Stimulated activated naive CD8-positive, alpha-beta T cell treated with anti-CD3 and anti-CD28 coated beads, Interleukin-15, amount 100 ng/mL, for 72 hours (primary cell): ENCODE results near the gene PHC2.

ENCODE experiments used
- ATAC-seq: fragments of 150-1000 bp; cut with Tn5 transposase; 2 replicates; pipeline ENCODE4 v1.10.0; 2021; ENCODE audit warnings: mild to moderate bottlenecking, moderate library complexity
- DNase-seq, 2 donors: peaks; one replicate each; pipeline ENCODE4 v3.0.0; 2021 to 2022
- H3K27ac Mint-ChIP-seq, 2 donors: one replicate each; pipeline ENCODE4 v1.8.0; 2022; ENCODE audit warnings: mild to moderate bottlenecking in 2 of 2, mixed read lengths in 2 of 2, moderate library complexity in 2 of 2
- H3K27me3 Mint-ChIP-seq: one replicate; pipeline ENCODE4 v1.8.0; 2022; ENCODE audit warnings: mixed read lengths
- H3K4me1 Mint-ChIP-seq: one replicate; pipeline ENCODE4 v1.8.0; 2022; ENCODE audit warnings: mild to moderate bottlenecking, mixed read lengths
- H3K4me3 Mint-ChIP-seq, 2 donors: one replicate each; pipeline ENCODE4 v1.8.0; 2022; ENCODE audit warnings: mild to moderate bottlenecking in 2 of 2, mixed read lengths in 2 of 2, moderate library complexity in 1 of 2
- H3K9me3 Mint-ChIP-seq, 2 donors: one replicate each; pipeline ENCODE4 v1.8.0; 2022; ENCODE audit warnings: mixed read lengths in 2 of 2

The PHC2 gene

DNA sequence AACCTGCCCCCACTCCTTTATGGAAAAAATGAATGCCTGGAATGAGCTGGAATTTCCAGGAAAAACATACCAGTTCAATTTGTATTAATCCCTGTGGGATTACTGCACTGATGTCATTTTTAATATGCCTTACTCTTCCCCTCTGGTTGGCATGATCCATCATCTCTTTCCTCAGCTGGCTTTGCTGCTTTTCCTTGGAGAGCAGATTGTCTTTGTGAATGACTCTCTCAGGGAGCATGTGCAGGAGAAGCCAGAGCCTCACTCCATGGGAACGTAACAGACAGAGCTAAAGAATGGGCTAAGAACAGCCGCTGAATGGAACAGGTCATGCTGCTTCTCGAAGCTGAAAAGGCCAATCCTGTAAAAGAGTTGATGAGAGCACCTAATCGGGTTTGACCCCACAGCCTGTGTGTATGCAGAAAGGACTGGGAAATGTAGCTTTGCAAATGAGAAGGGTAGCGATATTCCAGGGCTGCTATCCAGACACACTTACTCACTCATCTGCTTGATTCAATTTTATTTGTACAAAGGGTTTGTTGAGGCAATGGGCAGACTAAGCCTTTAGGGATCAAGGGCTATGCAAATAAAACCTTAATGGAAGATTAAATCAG lies 20.7 kb downstream of the PHC2 start:
- H3K27ac Mint-ChIP-seq, result no peak overlapping the region
- peaks cover 4 to 5% of the 10 kb centered on the region in 2 donors for H3K9me3 Mint-ChIP-seq
- no peaks in the 10 kb centered on the region for H3K4me1 Mint-ChIP-seq
- ATAC-seq (no peak), DNase-seq (no peak)
- H3K4me3 Mint-ChIP-seq, result no peak overlapping the region
- peaks cover 16% of the 10 kb centered on the region for H3K27me3 Mint-ChIP-seq

DNA sequence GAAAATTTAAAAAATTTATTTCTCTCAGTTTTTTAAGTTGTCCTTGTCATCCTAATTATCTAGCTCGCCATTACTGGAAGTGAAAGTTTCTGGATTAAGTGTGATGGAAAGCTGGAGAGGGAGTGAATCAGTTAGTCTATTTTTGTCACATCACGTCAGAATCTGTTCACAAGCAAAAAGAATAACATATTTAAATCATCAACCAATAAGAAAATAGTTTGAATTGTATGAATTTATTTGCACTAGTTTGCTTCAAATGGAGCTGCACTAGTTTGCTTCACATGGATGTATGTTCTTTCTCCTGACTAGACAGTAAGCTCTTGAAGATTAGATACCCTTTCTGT lies 22.8 kb downstream of the PHC2 start:
- ATAC-seq, result no peak
- Mint-ChIP-seq H3K9me3 (no peaks in the 10 kb centered on the region), H3K27me3 (peaks cover 16% of the 10 kb centered on the region), H3K4me3 (no peak overlapping the region), H3K27ac (no peak overlapping the region), H3K4me1 (no peaks in the 10 kb centered on the region)
- DNase-seq, result no peak

DNA sequence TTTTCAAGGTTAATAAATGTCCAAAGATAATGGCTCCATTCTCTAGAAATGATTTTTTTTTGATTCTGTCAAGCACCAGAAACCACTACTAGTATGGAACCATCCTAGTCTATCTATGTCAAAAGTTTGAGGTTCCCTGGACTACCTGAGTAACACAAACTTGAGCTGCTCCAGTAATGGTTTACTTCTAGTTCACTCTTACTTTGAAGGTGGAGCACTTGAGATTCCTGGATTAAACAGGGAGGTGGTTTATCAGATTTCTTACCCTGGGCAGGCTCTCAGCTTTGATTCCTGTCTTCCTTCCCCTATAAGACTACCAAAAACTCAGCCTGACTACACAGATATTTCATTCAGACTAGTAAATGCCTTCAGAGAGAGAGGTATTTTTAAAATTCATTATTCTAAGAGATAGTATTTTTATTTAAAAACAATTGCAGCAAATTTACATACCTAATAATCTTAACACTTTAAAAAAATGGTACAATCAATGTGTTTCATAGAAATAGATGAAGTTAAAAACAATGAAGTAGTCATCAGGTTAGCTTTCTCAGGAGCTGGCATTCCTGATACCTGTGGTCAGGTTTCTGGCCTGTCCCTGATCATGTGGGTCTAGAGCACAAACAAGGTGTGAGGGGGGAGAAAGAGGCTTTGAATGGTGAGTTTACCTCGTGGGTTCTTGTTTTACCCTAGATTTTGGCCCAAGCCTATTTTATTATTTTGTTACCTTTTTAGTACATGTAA lies 23.4 kb downstream of the PHC2 start:
- DNase-seq (no peak), ATAC-seq (no peak)
- Mint-ChIP-seq H3K4me1 (no peaks in the 10 kb centered on the region), H3K9me3 (no peaks in the 10 kb centered on the region), H3K27ac (no peak overlapping the region), H3K27me3 (peaks cover 16% of the 10 kb centered on the region), H3K4me3 (no peak overlapping the region)

DNA sequence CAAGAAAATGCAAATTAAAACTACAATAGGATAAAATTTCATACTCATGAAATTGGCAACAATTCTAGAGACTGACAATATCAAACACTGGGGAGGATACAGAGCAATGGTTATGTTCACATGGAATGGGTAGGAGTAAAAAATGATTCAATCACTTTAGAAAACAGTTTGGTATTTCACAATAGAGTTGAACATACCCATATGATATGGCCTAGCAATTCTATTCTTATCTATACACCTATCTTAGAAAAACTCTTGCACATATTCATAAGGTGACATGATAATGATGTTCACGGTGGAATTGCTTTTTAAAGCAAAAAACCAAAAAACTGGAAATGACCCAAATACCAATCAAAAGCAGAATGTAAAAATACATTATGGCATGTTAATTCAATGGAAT lies 28.7 kb downstream of the PHC2 start:
- peaks cover 10% of the 10 kb centered on the region for H3K4me1 Mint-ChIP-seq
- no peak overlapping the region for H3K27ac Mint-ChIP-seq
- H3K9me3 Mint-ChIP-seq, result no peaks in the 10 kb centered on the region
- no peak overlapping the region for H3K4me3 Mint-ChIP-seq
- DNase-seq (no peak), ATAC-seq (no peak)
- H3K27me3 Mint-ChIP-seq, result peaks cover 8% of the 10 kb centered on the region

DNA sequence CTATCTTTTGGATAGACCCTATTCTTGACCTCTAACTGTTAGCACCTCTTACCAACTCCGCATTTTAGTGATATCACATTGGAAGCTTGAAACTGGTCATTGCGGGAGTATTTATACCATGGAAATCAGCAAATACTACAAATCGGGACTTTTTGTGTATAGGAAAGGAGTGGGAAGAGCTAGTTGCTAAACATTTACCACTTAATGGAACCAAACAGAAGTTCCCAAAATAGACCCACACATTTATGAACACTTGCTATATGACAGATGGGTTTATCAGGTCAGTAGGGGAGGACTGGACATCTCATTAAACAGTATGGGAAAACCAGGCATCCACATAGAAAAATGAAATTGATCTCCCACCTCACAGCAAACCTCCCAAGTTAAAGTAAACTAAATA lies 29.4 kb downstream of the PHC2 start:
- Mint-ChIP-seq H3K9me3 (no peaks in the 10 kb centered on the region), H3K4me3 (no peak overlapping the region), H3K27ac (no peak overlapping the region), H3K27me3 (peaks cover under 1% of the 10 kb centered on the region), H3K4me1 (peaks cover 17% of the 10 kb centered on the region)
- DNase-seq (no peak), ATAC-seq (no peak)

DNA sequence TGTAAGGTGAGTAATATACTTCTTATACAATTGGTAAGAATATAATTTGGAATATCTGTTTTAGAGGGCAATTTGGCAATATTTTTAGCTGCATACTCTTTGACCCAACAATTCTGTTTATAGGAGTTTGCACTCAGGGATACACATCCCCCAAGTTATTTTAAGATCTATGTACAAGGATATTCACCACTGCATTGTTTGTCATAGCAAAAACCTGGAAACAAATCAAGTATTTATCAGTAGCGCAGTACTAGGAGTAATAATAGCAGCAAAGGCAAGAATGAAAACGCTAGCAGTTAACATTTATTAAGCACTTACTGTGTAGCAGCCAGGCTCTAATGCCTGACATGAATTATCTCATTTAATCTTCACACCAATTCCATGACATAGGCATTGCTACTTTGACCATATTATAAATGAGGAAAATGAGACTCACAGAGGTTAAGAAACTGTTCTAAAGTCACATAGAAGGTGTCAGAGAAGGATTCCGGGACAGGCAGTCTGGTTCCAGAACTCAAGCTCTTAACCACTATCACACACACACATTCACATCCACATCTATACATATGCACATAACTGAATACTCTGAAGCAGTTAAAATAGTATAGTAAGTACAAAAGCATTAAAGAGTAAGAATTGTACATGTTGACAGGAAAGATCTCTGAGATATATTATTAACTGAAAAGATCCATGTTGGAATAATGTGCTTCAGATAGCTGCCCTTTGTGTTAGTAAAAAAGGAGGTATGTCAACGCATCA lies 30.6 kb downstream of the PHC2 start:
- Mint-ChIP-seq H3K27ac (peak overlapping the region in 1 of 2 donors; percentile 27), H3K4me1 (peaks cover 20% of the 10 kb centered on the region), H3K4me3 (no peak overlapping the region), H3K9me3 (no peaks in the 10 kb centered on the region), H3K27me3 (no peaks in the 10 kb centered on the region)
- DNase-seq (no peak), ATAC-seq (no peak)

DNA sequence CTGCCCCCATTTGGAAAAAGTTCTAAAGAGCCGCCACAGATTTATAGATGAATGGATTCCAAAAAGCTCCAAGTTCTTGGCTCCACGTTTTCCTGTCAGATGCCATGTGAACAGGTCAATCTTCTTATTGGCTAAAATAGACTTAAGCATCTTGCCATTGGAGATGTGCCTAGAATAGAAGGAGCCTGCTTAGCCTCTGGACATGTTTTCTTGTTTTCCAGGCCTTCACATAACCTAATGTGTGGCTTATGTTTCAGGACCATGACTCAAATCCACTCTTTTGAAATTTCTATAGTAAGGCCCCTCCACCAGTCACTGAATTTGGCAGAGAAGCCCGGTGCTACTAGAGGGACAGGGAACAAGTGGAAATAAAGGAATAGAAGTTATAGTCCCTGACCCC lies 31.5 kb downstream of the PHC2 start:
- Mint-ChIP-seq H3K9me3 (no peaks in the 10 kb centered on the region), H3K4me1 (peaks cover 20% of the 10 kb centered on the region), H3K27me3 (no peaks in the 10 kb centered on the region), H3K4me3 (no peak overlapping the region), H3K27ac (no peak overlapping the region)
- ATAC-seq, result no peak
- no peak for DNase-seq

DNA sequence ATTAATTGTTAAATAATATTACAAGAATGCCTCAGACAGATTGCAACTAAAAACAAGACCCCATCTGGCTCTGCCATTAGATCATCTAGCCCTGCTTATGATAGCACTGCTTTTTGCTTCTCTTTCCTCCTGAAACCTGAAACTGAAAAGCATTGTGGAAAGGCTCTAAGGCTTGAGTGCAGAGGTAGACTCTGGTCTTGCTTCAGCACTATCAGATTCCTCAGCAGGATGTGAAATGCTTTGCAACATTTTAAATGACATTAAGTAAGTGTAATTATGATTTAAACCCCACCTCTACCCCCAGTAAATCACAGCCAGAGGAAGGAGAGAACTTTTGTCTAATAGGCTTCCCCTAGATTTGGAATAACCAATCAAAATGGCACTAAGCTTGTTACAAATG lies 32.9 kb downstream of the PHC2 start:
- Mint-ChIP-seq H3K9me3 (no peaks in the 10 kb centered on the region), H3K4me3 (no peak overlapping the region), H3K27ac (no peak overlapping the region), H3K4me1 (peaks cover 20% of the 10 kb centered on the region), H3K27me3 (peaks cover under 1% of the 10 kb centered on the region)
- ATAC-seq, result no peak
- DNase-seq, result no peak

DNA sequence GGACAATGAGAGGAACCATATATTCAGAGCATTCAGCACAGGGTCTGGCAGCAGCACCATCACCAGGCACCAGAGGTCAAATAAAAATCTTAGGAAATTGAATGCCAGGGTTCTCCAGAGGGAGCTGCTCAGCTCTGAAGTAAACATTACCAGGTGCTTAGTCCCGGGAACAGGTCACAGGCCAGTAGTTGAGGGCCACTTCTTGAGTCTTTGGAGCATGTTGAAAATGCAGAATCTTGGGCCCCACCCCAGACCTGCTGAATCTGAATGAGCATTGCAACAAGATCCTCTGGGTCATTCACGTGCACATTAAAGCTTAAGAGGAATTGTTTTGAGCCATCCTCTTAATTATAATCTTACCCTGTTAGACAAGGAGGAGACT lies 33.8 kb downstream of the PHC2 start:
- Mint-ChIP-seq H3K9me3 (no peaks in the 10 kb centered on the region), H3K27ac (no peak overlapping the region), H3K27me3 (peaks cover 9% of the 10 kb centered on the region), H3K4me3 (no peak overlapping the region), H3K4me1 (peaks cover 20% of the 10 kb centered on the region)
- DNase-seq (no peak), ATAC-seq (no peak)

DNA sequence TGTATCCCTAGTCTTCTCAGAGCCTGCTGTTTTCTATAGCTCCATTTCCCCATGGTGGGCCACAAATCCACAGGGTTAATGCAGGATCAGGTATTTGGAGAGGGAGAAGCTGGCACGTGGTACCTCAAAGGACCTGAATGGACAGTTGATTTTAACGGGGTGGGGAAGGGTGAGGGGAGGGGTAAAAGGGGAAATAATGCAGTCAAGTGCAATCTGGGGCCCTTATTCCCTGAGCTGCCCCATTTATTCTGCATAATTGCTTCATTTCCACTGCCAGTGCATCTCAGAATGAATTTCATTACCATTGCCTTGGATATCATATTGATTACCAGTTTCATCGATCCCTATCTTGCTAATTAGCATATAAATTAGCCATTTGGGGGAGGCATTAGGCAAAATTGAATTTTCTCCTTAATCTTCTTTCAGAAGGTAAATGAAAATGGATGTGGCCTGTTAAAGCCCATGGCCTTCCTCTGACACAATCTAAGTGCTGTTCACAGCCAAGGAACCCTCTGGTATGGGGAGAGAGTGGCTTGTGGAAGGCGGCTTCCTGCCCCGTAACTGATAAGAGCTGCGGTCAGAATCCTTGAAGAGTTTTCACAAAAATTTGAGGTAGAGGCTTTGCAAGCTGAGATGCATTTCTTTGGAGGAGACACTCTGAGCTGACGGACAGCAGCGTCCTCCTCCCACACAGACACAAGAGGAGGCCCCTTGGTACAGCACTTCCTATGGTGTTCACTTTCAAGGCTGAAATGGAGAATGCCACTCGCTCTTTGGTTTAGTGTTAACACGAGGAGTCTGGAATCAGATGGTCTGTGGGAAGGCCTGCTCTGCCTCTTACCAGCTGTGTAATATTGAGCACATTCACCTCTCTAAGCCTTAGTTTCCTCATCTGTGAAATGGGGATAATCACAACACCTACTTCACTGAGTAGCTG lies 34.4 kb downstream of the PHC2 start:
- ATAC-seq (peak; percentile 49), DNase-seq (peak in 1 of 2 donors; percentile 7)
- peaks cover 15% of the 10 kb centered on the region for H3K27me3 Mint-ChIP-seq
- no peak overlapping the region for H3K27ac Mint-ChIP-seq
- H3K4me3 Mint-ChIP-seq, result no peak overlapping the region
- peaks cover 20% of the 10 kb centered on the region for H3K4me1 Mint-ChIP-seq
- no peaks in the 10 kb centered on the region for H3K9me3 Mint-ChIP-seq

DNA sequence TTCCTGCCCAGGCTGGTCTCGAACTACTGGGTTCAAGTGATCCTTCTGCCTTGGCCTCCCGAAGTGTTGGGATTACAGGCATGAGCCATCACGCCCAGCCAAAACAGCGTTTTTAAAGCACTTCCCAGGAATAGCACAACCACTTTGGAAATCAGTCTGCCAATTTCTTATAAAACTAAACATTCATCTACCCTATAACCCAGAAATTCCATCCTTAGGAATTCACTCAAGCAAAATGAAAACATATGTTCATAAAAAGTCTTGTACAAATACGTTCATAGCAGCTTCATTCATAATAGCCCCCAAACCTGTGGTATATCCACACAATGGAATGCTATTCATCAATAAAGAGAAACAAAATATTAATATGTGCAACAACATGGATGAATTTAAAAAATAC lies 36.1 kb downstream of the PHC2 start:
- no peaks in the 10 kb centered on the region for H3K9me3 Mint-ChIP-seq
- H3K27me3 Mint-ChIP-seq, result peaks cover 20% of the 10 kb centered on the region
- DNase-seq (no peak), ATAC-seq (no peak)
- peaks cover 20% of the 10 kb centered on the region for H3K4me1 Mint-ChIP-seq
- no peak overlapping the region for H3K4me3 Mint-ChIP-seq
- no peak overlapping the region for H3K27ac Mint-ChIP-seq

DNA sequence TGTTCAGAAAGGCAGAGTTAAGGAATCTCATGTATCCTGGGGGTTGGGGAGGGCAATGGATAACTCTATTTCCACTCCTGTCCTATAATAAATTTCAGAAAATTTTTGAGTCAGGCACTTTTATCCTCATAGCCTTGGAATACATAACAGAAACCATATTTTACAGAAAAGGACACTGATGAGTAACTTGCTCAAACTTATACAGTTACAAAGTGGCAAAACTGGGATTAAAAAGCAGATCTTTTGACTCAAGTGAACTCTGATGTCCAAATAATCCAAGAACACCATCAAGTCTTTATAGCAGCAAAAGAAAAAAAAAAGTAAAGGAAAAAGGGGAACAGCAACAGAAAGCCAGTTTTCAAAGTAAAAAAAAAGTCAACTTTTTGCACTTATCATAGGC lies 36.9 kb downstream of the PHC2 start:
- DNase-seq, result no peak
- H3K27me3 Mint-ChIP-seq, result peaks cover 20% of the 10 kb centered on the region

DNA sequence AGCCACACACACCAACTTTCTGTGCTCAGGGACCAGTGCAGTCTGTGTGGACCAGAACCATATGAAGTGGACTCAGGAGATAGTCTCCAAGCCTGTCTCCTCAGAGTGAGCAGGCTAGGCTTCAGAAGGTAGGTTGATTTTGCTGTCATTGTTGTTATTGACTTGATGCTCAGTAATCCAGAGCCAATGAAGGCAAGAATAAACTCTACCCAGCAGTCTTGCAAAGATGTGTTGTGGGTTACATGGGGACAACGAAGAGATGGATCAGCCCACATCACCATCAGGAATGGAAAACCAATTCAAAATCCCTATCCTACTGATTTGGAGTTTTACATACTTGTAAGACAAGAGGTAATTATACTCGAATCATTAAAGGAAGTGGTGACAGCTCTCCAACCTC lies 37.4 kb downstream of the PHC2 start:
- no peak overlapping the region for H3K4me3 Mint-ChIP-seq
- ATAC-seq (no peak), DNase-seq (no peak)
- no peaks in the 10 kb centered on the region for H3K9me3 Mint-ChIP-seq
- peaks cover 20% of the 10 kb centered on the region for H3K27me3 Mint-ChIP-seq
- H3K4me1 Mint-ChIP-seq, result peaks cover 20% of the 10 kb centered on the region
- H3K27ac Mint-ChIP-seq, result no peak overlapping the region

More for the DNA sequence above, 36.9 kb downstream of the PHC2 start:
- no peak overlapping the region for H3K27ac Mint-ChIP-seq
- peaks cover 20% of the 10 kb centered on the region for H3K4me1 Mint-ChIP-seq
- ATAC-seq, result no peak
- no peaks in the 10 kb centered on the region for H3K9me3 Mint-ChIP-seq
- no peak overlapping the region for H3K4me3 Mint-ChIP-seq

DNA sequence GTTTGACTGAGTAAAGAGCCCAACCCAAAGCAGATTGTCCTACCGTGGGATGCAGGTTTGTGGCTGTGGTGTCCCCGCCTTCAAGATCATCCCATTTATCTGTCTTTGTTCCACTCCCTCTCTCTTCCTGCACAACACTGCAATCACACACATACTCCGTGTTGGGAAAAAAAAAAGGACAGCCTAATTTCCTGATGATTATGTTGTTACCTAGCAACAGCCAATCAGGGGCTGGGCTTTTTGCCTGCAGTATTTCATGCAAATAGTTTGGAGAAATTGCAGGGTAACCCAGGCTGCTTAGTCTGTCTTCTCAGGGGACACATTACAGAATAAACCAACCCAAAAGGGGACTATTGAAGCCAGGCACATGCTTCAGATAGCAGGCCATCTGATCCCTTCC lies 38.3 kb downstream of the PHC2 start:
- H3K4me3 Mint-ChIP-seq, result no peak overlapping the region
- no peaks in the 10 kb centered on the region for H3K9me3 Mint-ChIP-seq
- H3K27me3 Mint-ChIP-seq, result peaks cover 20% of the 10 kb centered on the region
- peaks cover 14% of the 10 kb centered on the region for H3K4me1 Mint-ChIP-seq
- ATAC-seq (no peak), DNase-seq (no peak)
- no peak overlapping the region for H3K27ac Mint-ChIP-seq

DNA sequence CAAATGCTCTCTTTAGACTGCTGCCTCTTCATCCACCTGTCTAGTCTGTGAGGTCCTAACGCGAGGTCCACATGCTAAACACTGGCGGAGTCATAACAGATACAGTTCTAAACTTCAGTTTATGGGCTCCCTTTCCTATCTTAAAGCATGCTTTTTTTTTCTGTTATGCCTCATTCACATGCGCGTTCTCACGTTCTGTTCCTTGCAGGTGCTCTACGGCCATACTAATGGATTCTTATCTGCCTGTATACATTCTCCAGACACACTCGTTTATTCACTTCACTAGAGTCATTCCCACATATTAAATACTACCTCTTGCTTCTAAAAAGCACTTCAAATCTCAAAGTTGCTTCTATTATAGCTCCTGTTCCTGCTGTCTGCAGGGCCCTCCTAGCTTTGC lies 38.7 kb downstream of the PHC2 start:
- Mint-ChIP-seq H3K4me1 (peaks cover 10% of the 10 kb centered on the region), H3K27ac (no peak overlapping the region), H3K27me3 (peaks cover 20% of the 10 kb centered on the region), H3K4me3 (no peak overlapping the region), H3K9me3 (no peaks in the 10 kb centered on the region)
- ATAC-seq, result no peak
- no peak for DNase-seq
